ENCODE results near the gene IFITM2.
"Not testable (repeated sequence)": the region's sequence is repeated elsewhere in the genome, so short reads cannot be mapped to it uniquely, and the experiment has no call there.

- TF ChIP-seq, protein P1, sequence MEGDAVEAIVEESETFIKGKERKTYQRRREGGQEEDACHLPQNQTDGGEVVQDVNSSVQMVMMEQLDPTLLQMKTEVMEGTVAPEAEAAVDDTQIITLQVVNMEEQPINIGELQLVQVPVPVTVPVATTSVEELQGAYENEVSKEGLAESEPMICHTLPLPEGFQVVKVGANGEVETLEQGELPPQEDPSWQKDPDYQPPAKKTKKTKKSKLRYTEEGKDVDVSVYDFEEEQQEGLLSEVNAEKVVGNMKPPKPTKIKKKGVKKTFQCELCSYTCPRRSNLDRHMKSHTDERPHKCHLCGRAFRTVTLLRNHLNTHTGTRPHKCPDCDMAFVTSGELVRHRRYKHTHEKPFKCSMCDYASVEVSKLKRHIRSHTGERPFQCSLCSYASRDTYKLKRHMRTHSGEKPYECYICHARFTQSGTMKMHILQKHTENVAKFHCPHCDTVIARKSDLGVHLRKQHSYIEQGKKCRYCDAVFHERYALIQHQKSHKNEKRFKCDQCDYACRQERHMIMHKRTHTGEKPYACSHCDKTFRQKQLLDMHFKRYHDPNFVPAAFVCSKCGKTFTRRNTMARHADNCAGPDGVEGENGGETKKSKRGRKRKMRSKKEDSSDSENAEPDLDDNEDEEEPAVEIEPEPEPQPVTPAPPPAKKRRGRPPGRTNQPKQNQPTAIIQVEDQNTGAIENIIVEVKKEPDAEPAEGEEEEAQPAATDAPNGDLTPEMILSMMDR (IDR thresholded peaks at IDR 0.05) = not testable (repeated sequence)
- not testable (repeated sequence) for TF ChIP-seq POLR2A (IDR thresholded peaks at IDR 0.05)
Measured at GRCh38 chr11:314554-314875, 6.9 kb downstream of the IFITM2 start.
